ENCODE measurements around the gene MRI1.

DNA sequence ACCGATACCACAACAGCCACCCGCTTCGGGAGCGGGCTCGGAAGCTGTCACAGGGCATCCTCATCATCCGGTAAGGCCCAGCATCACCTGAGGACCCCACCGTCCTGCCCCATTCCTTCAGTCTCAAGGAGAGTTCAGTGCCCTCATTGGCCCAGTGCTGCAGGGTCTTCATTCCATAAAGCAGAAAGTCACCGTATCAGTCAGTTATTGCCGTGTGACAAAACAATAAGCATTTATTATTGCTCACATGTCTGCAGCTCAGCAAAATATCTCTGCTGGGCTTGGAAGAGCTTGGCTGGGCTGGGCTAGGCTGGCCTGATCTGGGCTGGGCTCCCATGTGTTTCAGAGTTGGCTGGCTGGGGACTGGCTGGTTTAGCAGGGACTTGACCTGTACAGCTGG lies 8.1 kb upstream of the MRI1 start:
- TF ChIP-seq, protein P1, sequence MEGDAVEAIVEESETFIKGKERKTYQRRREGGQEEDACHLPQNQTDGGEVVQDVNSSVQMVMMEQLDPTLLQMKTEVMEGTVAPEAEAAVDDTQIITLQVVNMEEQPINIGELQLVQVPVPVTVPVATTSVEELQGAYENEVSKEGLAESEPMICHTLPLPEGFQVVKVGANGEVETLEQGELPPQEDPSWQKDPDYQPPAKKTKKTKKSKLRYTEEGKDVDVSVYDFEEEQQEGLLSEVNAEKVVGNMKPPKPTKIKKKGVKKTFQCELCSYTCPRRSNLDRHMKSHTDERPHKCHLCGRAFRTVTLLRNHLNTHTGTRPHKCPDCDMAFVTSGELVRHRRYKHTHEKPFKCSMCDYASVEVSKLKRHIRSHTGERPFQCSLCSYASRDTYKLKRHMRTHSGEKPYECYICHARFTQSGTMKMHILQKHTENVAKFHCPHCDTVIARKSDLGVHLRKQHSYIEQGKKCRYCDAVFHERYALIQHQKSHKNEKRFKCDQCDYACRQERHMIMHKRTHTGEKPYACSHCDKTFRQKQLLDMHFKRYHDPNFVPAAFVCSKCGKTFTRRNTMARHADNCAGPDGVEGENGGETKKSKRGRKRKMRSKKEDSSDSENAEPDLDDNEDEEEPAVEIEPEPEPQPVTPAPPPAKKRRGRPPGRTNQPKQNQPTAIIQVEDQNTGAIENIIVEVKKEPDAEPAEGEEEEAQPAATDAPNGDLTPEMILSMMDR (IDR thresholded peaks at IDR 0.05 in 2 of 3, conservative IDR thresholded peaks at IDR 0.05 in 1 of 3; ENCODE audit: borderline replicate concordance in 1 of 3, insufficient read depth in 1 of 3, low read depth in 2 of 3, low read length in 2 of 3), result no peak
- TF ChIP-seq POLR2AphosphoS5 (IDR thresholded peaks at IDR 0.05; ENCODE audit: low read depth, low read length), result no peak
- TF ChIP-seq, protein P2, sequence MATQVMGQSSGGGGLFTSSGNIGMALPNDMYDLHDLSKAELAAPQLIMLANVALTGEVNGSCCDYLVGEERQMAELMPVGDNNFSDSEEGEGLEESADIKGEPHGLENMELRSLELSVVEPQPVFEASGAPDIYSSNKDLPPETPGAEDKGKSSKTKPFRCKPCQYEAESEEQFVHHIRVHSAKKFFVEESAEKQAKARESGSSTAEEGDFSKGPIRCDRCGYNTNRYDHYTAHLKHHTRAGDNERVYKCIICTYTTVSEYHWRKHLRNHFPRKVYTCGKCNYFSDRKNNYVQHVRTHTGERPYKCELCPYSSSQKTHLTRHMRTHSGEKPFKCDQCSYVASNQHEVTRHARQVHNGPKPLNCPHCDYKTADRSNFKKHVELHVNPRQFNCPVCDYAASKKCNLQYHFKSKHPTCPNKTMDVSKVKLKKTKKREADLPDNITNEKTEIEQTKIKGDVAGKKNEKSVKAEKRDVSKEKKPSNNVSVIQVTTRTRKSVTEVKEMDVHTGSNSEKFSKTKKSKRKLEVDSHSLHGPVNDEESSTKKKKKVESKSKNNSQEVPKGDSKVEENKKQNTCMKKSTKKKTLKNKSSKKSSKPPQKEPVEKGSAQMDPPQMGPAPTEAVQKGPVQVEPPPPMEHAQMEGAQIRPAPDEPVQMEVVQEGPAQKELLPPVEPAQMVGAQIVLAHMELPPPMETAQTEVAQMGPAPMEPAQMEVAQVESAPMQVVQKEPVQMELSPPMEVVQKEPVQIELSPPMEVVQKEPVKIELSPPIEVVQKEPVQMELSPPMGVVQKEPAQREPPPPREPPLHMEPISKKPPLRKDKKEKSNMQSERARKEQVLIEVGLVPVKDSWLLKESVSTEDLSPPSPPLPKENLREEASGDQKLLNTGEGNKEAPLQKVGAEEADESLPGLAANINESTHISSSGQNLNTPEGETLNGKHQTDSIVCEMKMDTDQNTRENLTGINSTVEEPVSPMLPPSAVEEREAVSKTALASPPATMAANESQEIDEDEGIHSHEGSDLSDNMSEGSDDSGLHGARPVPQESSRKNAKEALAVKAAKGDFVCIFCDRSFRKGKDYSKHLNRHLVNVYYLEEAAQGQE (IDR thresholded peaks at IDR 0.05; ENCODE audit: low read depth), result no peak
- TF ChIP-seq CEBPB (IDR thresholded peaks at IDR 0.05; ENCODE audit: low read depth), result no peak
- no peak for TF ChIP-seq ZNF274 (IDR thresholded peaks at IDR 0.05; ENCODE audit: low read depth, low read length)
